PFSK-1 (cell line): ENCODE results near the gene ST8SIA4.

ENCODE experiments used
- FOXP2 ChIP-seq: optimal IDR thresholded peaks from 2 replicates; pipeline ENCODE3; 2011; ENCODE audit warnings: borderline replicate concordance, control low read depth, inconsistent platforms; ENCODE audit not compliant: insufficient read depth; ENCODE audit errors: extremely low read length, extremely low read depth
- POLR2AphosphoS5 ChIP-seq: IDR thresholded peaks from 2 replicates; pipeline ENCODE4 v1.6.1; 2012; ENCODE audit warnings: low read depth, mild to moderate bottlenecking, control low read depth, low read length, moderate library complexity
- REST ChIP-seq, 2 experiments: IDR thresholded peaks; 2 replicates each; pipeline versions ENCODE4 v1.6.1 to v1.8.0; 2011 to 2012; ENCODE audit warnings: low read depth in 2 of 2, low read length in 2 of 2, control low read depth in 1 of 2, inconsistent platforms in 1 of 2, mild to moderate bottlenecking in 1 of 2, moderate library complexity in 1 of 2; ENCODE audit not compliant: insufficient read depth in 1 of 2
- SIN3A ChIP-seq: IDR thresholded peaks from 2 replicates; pipeline ENCODE4 v1.6.1; 2012; ENCODE audit warnings: mild to moderate bottlenecking, low read length, moderate library complexity, borderline replicate concordance; ENCODE audit not compliant: insufficient read depth
- TAF1 ChIP-seq: IDR thresholded peaks from 2 replicates; pipeline ENCODE4 v1.6.1; 2012; ENCODE audit warnings: low read length, control low read depth, borderline replicate concordance; ENCODE audit not compliant: insufficient read depth

Gene ST8SIA4

GRCh38 chr5:100864931-100865330, 38.2 kb downstream of the ST8SIA4 start:
- no peak for TF ChIP-seq FOXP2
- TF ChIP-seq REST (IDR thresholded peaks at IDR 0.05; ENCODE audit: insufficient read depth in 1 of 2, low read depth in 2 of 2, low read length in 2 of 2), result no peak
- no peak for TF ChIP-seq POLR2AphosphoS5
- TF ChIP-seq SIN3A, result no peak
- no peak for TF ChIP-seq TAF1

GRCh38 chr5:100863739-100864138, 39.3 kb downstream of the ST8SIA4 start:
- no peak for TF ChIP-seq SIN3A
- no peak for TF ChIP-seq POLR2AphosphoS5
- no peak for TF ChIP-seq REST (IDR thresholded peaks at IDR 0.05; ENCODE audit: insufficient read depth in 1 of 2, low read depth in 2 of 2, low read length in 2 of 2)
- TF ChIP-seq TAF1, result no peak
- no peak for TF ChIP-seq FOXP2

DNA sequence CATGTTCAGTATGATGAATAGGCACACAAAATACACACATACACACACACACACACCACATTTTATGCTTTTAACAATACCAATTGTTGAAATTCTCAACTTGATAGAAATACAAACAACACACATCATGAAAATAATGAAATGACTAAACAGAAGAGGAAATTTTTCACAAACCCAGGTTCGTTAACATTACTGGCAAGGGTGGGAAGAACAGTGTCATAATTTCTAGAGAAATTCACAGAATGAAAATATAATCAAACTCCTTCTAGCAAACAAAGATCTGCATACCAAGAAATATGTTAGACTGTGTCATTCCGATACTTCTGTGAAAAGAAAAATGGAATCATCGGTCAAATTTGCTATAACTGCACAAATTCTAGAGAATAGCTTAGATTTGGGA, 41.9 kb downstream of the ST8SIA4 start:
- TF ChIP-seq SIN3A (no peak), REST (IDR thresholded peaks at IDR 0.05; ENCODE audit: insufficient read depth in 1 of 2, low read depth in 2 of 2, low read length in 2 of 2) (no peak), FOXP2 (no peak)

- TF ChIP-seq SIN3A (no peak), REST (IDR thresholded peaks at IDR 0.05; ENCODE audit: insufficient read depth in 1 of 2, low read depth in 2 of 2, low read length in 2 of 2) (no peak), TAF1 (no peak), POLR2AphosphoS5 (no peak), FOXP2 (no peak)
Measured at GRCh38 chr5:100860407-100860806, 42.7 kb downstream of the ST8SIA4 start.

- TF ChIP-seq REST (IDR thresholded peaks at IDR 0.05; ENCODE audit: insufficient read depth in 1 of 2, low read depth in 2 of 2, low read length in 2 of 2) (no peak), SIN3A (no peak), TAF1 (no peak), FOXP2 (no peak), POLR2AphosphoS5 (no peak)
Measured at GRCh38 chr5:100858987-100859545, 44.0 kb downstream of the ST8SIA4 start.
